Panc1 (cell line): ENCODE results near the gene HTR3C. TPM values are rescaled to one million over a fixed set of nuclear protein-coding genes. Genes with fewer than 3 reads are reported as not detected.
"Not testable (repeated sequence)": the region's sequence is repeated elsewhere in the genome, so short reads cannot be mapped to it uniquely, and the experiment has no call there.

Experiments used
- ATAC-seq: fragments of 200-7000 bp; cut with Tn5 transposase; 2 replicates; pipeline ENCODE4 v1.9.1; 2020; ENCODE audit warnings: mild to moderate bottlenecking, moderate library complexity
- BruUV-seq: library from RNA; stranded (reverse); fragments of 400-500 nt; replicated peaks from 2 replicates; lab custom pipeline; 2021; lab: Mats Ljungman, UMichigan
- CTCF ChIA-PET: fragments of 300-600 bp; sonication (Branson Sonifier 250); formaldehyde crosslinking; loops from one replicate; lab custom pipeline; 2022; ENCODE audit warnings: antibody characterized with exemption; lab: Charles Lee
- POLR2A ChIA-PET: fragments of 300-600 bp; sonication (Branson Sonifier 250); formaldehyde crosslinking; loops from one replicate; lab custom pipeline; 2022; ENCODE audit warnings: antibody characterized with exemption; lab: Charles Lee
- DNase-seq: peaks from one replicate; pipeline ENCODE4 v3.0.0-alpha.2; 2010; ENCODE audit warnings: low read depth, low spot score
- H3K27ac ChIP-seq: 2 replicates; pipeline ENCODE4 v1.5.1; 2011; ENCODE audit warnings: mild to moderate bottlenecking, low read length, inconsistent platforms
- H3K27me3 ChIP-seq: fragments of 200-500 bp; sonication (Bioruptor generic); 2 replicates; pipeline ENCODE4 v1.6.0; 2014; ENCODE audit warnings: low read length, inconsistent platforms; ENCODE audit not compliant: control insufficient read depth, insufficient read depth
- H3K36me3 ChIP-seq: fragments of 200-500 bp; sonication (Bioruptor generic); 2 replicates; pipeline ENCODE4 v1.5.1; 2014; ENCODE audit warnings: inconsistent platforms, mild to moderate bottlenecking, low read length, moderate library complexity; ENCODE audit not compliant: control insufficient read depth, insufficient read depth
- H3K4me1 ChIP-seq: 2 replicates; pipeline ENCODE4 v1.5.1; 2011; ENCODE audit warnings: inconsistent platforms, mild to moderate bottlenecking, low read length, moderate library complexity; ENCODE audit not compliant: control insufficient read depth, insufficient read depth
- H3K4me3 ChIP-seq, 2 experiments: 2 replicates each; pipeline ENCODE4 v1.5.1; 2011 to 2012; ENCODE audit warnings: low read depth in 2 of 2, low read length in 2 of 2, mild to moderate bottlenecking in 2 of 2, inconsistent platforms in 1 of 2, moderate library complexity in 1 of 2
- H3K9me3 ChIP-seq: fragments of 200-500 bp; sonication (Bioruptor generic); 2 replicates; pipeline ENCODE4 v1.5.1; 2014; ENCODE audit warnings: low read depth, mild to moderate bottlenecking, inconsistent platforms, low read length, moderate library complexity; ENCODE audit not compliant: control insufficient read depth, insufficient read depth
- POLR2AphosphoS5 ChIP-seq: IDR thresholded peaks from 2 replicates; pipeline ENCODE4 v1.6.1; 2012; ENCODE audit warnings: mild to moderate bottlenecking, low read depth, low read length, moderate library complexity
- SIN3A ChIP-seq: IDR thresholded peaks from 2 replicates; pipeline ENCODE4 v1.6.1; 2012; ENCODE audit warnings: low read depth, mild to moderate bottlenecking, low read length, moderate library complexity, borderline replicate concordance; ENCODE audit not compliant: insufficient read depth
- TCF7L2 ChIP-seq: IDR thresholded peaks from 2 replicates; pipeline ENCODE4 v1.6.1; 2011; ENCODE audit warnings: mild to moderate bottlenecking, low read depth, low read length, inconsistent platforms
- in situ Hi-C: cut with HindIII; loops from 2 replicates; pipeline ENCODE4 v1.10.0; 2016; ENCODE audit warnings: low sequenced_read_pairs, low pct_unique_long_range_greater_than_20kb
- intact Hi-C: fragments of 100-400 bp; cut with micrococcal nuclease; formaldehyde crosslinking; loops from one replicate; pipeline ENCODE4 v1.10.0; 2022; ENCODE audit not compliant: unreplicated experiment
- total RNA-seq: library from RNA; stranded (reverse); gene quantifications from one replicate; pipeline ENCODE4 v1.2.1, GENCODE V29; 2021; ENCODE audit not compliant: unreplicated experiment
- TF ChIP-seq, protein P1 (sequence below): fragments of 450-650 bp; IDR thresholded peaks from 2 replicates; pipeline ENCODE4 v1.5.1; 2017; ENCODE audit warnings: mild to moderate bottlenecking
- TF ChIP-seq, protein P2 (sequence below), 2 experiments: IDR thresholded peaks; 2 replicates each; pipeline ENCODE4 v1.6.1; 2011 to 2012; ENCODE audit warnings: low read depth in 2 of 2, control low read depth in 1 of 2, low read length in 1 of 2, mild to moderate bottlenecking in 1 of 2, moderate library complexity in 1 of 2; ENCODE audit not compliant: insufficient read depth in 1 of 2

Gene HTR3C
- total RNA-seq, 1 experiment from 2014 or later, result not detected

DNA sequence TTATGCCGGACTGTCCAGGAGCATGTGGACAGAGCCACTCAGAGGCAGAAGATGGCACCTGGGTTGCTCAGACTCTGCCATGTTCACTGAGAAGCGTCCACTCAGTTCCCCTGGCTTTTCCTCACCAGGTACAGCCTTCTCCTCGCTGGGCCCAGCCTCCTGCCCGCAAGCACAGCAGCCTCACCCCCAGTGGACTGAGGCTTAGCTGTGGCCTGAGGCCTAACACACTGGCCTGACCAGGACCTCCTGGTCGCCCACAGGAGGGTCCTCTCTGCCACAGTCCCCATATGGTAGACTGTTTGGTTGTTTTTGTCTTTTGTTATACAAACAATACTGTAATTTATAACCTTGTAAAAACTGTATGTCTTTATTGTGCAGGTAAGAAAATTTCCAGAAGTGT, 15.5 kb downstream of the HTR3C start:
- Histone ChIP-seq H3K27me3 (no peaks in the 10 kb centered on the region; the same call in 1 of the 2 replicates), H3K9me3 (no peaks in the 10 kb centered on the region), H3K36me3 (no peaks in the 10 kb centered on the region), H3K4me1 (no peaks in the 10 kb centered on the region), H3K4me3 (no peak overlapping the region), H3K27ac (no peak overlapping the region)
- no peak for DNase-seq
- no peak; the same call in 1 of the 2 replicates for ATAC-seq
- no peak for TF ChIP-seq TCF7L2
- TF ChIP-seq SIN3A, result no peak
- TF ChIP-seq, protein P1, sequence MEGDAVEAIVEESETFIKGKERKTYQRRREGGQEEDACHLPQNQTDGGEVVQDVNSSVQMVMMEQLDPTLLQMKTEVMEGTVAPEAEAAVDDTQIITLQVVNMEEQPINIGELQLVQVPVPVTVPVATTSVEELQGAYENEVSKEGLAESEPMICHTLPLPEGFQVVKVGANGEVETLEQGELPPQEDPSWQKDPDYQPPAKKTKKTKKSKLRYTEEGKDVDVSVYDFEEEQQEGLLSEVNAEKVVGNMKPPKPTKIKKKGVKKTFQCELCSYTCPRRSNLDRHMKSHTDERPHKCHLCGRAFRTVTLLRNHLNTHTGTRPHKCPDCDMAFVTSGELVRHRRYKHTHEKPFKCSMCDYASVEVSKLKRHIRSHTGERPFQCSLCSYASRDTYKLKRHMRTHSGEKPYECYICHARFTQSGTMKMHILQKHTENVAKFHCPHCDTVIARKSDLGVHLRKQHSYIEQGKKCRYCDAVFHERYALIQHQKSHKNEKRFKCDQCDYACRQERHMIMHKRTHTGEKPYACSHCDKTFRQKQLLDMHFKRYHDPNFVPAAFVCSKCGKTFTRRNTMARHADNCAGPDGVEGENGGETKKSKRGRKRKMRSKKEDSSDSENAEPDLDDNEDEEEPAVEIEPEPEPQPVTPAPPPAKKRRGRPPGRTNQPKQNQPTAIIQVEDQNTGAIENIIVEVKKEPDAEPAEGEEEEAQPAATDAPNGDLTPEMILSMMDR, result no peak
- TF ChIP-seq, protein P2, sequence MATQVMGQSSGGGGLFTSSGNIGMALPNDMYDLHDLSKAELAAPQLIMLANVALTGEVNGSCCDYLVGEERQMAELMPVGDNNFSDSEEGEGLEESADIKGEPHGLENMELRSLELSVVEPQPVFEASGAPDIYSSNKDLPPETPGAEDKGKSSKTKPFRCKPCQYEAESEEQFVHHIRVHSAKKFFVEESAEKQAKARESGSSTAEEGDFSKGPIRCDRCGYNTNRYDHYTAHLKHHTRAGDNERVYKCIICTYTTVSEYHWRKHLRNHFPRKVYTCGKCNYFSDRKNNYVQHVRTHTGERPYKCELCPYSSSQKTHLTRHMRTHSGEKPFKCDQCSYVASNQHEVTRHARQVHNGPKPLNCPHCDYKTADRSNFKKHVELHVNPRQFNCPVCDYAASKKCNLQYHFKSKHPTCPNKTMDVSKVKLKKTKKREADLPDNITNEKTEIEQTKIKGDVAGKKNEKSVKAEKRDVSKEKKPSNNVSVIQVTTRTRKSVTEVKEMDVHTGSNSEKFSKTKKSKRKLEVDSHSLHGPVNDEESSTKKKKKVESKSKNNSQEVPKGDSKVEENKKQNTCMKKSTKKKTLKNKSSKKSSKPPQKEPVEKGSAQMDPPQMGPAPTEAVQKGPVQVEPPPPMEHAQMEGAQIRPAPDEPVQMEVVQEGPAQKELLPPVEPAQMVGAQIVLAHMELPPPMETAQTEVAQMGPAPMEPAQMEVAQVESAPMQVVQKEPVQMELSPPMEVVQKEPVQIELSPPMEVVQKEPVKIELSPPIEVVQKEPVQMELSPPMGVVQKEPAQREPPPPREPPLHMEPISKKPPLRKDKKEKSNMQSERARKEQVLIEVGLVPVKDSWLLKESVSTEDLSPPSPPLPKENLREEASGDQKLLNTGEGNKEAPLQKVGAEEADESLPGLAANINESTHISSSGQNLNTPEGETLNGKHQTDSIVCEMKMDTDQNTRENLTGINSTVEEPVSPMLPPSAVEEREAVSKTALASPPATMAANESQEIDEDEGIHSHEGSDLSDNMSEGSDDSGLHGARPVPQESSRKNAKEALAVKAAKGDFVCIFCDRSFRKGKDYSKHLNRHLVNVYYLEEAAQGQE (IDR thresholded peaks at IDR 0.05; ENCODE audit: insufficient read depth in 1 of 2, low read depth in 2 of 2, low read length in 1 of 2), result no peak
- no peak for TF ChIP-seq POLR2AphosphoS5
- intact Hi-C loops, result no loop called here
- in situ Hi-C loops, result no loop called here
- POLR2A ChIA-PET, result no interaction called here
- CTCF ChIA-PET, result no interaction called here
- BruUV-seq, result no TSS peak

DNA sequence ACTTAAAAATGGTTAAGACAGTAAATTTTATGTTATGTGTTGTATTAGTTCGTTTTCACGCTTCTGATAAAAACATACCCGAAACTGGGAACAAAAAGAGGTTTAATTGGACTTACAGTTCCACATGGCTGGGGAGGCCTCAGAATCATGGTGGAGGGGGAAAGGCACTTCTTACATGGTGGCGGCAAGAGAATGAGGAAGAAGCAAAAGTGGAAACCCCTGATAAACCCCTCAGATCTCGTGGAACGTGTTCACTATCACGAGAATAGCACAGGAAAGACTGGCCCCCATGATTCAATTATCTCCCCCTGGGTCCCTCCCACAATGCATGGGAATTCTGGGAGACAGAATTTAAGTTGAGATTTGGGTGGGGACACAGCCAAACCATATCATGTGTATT, 18.3 kb downstream of the HTR3C start:
- H3K4me1 ChIP-seq, CTCF ChIA-PET, BruUV-seq, DNase-seq, ATAC-seq, H3K9me3 ChIP-seq, intact Hi-C loops, H3K36me3 ChIP-seq, H3K4me3 ChIP-seq, in situ Hi-C loops, H3K27ac ChIP-seq, H3K27me3 ChIP-seq, POLR2A ChIA-PET: not testable (repeated sequence)

DNA sequence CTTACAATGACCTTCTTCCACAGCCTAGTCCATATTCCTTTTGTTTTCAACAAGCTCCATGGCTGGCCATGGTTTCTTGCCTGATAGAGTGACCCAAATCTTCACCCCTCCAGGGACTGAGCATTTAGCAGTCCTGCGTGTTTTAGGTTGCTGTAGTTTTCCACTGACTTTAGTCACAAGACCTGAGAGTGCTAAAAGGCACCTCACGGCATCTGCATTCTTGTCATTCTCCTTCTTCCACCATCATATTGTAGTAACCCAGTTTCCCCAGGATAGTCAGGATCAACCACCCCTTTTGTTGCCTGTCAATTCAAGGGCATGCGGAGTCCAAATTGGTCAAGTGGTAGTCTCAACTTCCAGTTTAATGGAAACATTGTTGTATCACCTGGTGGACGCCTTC, 20.8 kb downstream of the HTR3C start:
- H3K27me3 ChIP-seq, result no peaks in the 10 kb centered on the region; the same call in 1 of the 2 replicates
- no peak overlapping the region for H3K4me3 ChIP-seq
- H3K27ac ChIP-seq, result no peak overlapping the region
- in situ Hi-C loops, result no loop called here
- TF ChIP-seq SIN3A (no peak), TCF7L2 (no peak), POLR2AphosphoS5 (no peak)
- TF ChIP-seq, protein P2 (IDR thresholded peaks at IDR 0.05; ENCODE audit: insufficient read depth in 1 of 2, low read depth in 2 of 2, low read length in 1 of 2), result no peak
- TF ChIP-seq, protein P1, result no peak
- ATAC-seq, result no peak; the same call in 1 of the 2 replicates
- H3K9me3 ChIP-seq, result no peaks in the 10 kb centered on the region
- intact Hi-C loops, result no loop called here
- CTCF ChIA-PET, result no interaction called here
- no peak for DNase-seq
- no TSS peak for BruUV-seq
- H3K4me1 ChIP-seq, result no peaks in the 10 kb centered on the region
- POLR2A ChIA-PET, result no interaction called here
- no peaks in the 10 kb centered on the region for H3K36me3 ChIP-seq
